Measurements from ENCODE around the gene CCDC61.

The CCDC61 gene

DNA sequence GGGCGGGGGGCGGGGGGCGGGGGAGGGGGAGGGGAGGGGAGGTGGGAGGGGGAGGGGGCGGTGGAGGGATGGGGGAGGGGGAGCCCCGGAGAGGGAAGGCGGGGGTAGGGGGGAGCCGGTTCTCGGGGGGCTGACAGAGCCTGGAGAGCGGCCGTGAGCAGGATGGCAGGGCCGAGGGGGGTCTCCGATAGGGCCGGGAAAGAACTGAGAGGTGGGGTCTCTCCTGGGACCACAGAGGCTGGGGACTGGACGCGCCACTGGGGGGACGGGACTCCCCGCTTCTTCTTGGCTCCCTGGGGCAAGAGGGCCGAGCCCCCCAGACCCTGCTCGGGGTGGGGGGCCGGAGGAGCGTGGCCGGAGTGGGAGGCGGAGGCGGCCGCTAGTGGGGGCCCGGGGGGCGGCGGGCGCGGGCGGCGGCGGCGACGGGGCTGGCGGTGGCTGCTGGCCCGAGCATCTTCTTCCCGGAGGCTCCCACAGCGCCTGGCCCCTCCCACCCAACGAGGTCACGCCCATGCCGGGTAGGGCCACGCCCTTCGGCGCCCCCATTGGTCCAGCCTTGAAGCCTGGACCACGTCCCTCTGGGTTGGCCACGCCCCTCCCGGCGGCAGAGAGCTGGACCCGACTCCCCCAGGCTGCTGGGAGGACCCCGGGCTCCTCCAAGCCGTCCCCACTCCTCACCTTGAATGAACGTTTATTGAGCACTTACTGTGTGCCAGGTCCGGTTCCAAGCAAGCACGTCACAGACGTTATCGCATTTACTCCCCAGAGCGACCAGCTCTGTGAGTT lies 21.5 kb upstream of the CCDC61 start, which contains the start of gene NOVA2:
NOVA2 (minus strand) TSS at position 313 of the 786 bp plus-strand sequence. CDS start 514 bp downstream, outside the sequence.
- DNase-seq (ENCODE audit: low read depth in 2 of 2), result peak; percentile 11 to 15

DNA sequence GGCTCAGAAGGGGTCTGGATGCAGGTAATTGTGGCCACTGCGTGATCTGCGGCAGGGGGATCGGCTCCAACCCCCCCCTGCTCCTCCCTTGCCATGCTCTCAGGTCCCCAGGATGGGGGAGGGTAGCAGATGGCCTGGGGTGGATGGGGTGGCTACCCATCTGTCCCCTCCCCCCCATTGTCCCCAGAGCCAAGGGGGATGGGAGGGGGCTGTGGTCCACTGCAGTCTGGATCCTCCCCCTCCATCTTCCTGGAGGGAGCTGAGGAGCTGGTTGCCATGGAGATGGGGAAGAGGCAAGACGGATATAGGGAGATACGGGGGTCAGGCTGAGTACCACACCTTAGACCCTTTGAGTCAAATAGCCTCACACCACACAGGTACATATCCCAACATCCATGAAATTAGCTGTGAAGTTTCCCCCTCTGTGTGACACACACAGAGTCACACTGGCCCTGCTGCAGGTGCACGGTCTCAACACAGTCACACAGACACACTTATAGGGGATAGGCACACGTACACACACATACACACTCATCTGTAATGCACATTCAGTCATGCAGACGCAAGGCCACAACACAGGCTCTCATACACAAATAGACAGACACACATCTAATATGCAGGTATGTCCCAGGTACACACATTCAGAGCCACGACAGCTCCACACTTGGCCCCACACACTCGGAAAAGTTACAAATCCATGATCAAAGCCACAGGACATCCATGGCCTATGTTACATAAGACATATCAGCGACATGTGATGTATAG lies 19.8 kb upstream of the CCDC61 start:
- no peak for DNase-seq (ENCODE audit: low read depth in 2 of 2)

DNA sequence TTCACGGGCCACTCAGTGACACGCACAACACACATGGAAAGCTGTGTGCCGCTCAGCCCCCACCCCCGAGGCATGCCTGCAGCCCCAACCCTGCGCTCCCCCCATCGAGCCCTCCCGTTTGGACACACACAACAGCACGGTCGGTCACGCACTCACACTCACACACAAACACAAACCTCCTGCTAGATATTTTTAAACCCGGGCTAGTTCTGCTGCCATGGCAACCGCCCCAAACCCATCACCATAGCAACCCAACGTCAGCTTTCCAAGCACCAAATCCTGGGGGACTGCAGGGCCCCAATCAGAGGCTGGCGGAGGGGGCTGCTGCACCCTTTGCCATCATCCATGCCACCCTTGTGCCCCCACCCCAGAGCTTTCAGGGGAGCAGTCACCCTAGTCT lies 19.1 kb upstream of the CCDC61 start:
- DNase-seq (ENCODE audit: low read depth in 2 of 2), result no peak

DNA sequence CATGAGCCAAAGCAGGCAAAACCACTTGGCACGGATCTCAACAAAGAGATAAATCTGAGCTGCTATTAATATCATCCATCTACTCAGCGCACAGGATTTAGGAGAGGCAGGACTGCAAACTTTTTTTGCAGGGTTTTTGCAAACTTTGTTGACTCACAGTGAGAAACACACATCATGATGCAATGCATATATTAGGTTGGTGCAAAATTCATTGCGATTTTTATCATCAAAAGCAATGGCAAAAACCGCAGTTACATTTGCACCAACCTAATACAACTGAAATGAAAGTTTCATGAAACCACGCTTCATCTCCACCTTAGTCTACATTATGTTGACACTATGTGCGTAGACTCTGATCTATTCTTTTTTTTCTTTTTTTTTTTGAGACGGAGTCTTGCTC lies 17.1 kb upstream of the CCDC61 start:
- no peak for DNase-seq (ENCODE audit: low read depth in 2 of 2)

DNA sequence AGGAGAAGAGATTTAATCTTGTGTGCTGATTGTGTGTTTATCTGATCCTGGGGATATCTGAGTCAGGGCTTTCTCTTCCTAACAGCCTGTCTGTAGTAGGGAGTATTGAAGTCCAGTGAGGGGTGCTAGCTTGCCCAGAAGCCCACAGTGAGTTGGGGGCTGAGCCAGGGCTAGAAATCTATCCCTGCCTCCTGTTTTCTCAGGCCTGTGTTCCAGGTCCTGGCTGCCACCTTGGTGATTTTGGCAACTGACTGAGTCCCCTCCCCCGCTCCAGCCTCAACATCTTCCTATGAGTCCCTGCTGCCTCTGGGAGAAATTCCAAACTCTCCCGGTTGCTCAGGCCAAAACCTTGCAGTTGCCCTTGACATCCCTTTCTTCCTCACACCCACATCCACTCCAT lies 13.9 kb upstream of the CCDC61 start:
- no peak for DNase-seq (ENCODE audit: low read depth in 2 of 2)

DNA sequence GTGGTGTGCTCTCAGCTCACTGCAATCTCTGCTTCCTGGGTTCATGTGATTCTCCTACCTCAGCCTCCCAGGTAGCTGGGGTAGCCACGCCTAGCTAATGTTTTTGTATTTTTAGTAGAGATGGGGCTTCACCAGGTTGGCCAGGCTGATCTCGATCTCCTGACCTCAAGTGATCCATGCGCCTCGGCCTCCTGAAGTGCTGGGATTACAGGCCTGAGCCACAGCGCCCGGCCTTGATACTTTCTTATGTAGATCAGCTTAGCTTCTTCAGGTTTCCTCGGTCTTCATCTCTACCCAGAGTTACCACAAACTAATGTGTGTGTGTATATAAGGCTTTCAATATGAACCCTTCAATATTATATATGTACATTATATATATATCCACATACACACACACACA lies 9.9 kb upstream of the CCDC61 start:
- DNase-seq (ENCODE audit: low read depth in 2 of 2), result no peak

DNA sequence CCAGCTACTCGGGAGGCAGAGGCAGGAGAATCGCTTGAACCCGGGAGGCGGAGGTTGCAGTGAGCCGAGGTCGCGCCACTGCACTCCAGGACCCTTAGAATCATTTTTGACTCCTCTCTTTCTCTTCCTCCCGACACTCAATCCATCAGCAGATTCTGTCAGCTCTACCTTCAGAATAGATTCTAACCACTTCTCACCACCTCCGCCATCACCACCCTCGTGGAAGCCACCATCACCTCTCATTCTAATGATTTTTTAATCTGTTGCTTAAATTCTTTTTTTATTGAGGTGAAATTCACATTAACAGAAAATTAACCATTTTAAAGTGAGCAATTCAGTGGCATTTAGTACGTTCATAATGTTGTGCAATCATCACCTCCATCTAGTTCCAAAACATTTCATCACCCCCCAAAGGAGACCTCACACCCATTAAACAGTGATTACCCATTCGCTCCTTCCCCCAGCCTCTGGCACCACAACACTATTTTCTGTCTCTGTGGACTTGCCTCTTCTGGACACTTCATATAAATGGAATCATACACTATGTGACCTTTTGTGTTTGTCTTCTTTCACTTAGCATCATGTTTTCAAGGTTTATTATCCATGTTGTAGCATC lies 5.0 kb upstream of the CCDC61 start:
- no peak for DNase-seq (ENCODE audit: low read depth in 2 of 2)

DNA sequence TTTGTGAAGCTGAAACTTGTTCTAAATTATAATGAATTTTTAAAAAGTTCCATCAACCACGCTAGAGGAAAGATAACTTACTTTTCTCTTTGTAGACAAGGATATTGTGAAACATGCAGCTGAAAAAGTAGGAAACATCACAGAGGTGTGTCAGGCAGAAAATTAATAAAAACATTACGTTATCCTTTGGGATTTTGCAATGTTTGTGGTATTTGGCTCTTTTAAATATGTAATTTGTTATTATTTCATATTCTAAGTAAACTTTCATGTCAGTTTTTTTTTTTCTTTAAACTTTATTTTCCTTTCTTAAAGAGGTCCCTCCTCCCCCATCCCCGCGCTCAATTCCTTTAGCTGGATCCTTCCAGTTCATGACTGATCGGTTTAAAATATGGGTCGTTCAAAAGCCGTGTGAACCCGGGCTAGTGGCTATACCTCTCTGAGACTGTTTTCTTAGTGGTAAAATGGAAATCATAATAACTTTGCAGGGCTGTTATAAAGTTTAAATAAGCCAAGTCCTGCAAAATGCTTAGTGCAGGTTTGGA lies 740 bp upstream of the CCDC61 start:
- DNase-seq (ENCODE audit: low read depth in 2 of 2), result no peak

DNA sequence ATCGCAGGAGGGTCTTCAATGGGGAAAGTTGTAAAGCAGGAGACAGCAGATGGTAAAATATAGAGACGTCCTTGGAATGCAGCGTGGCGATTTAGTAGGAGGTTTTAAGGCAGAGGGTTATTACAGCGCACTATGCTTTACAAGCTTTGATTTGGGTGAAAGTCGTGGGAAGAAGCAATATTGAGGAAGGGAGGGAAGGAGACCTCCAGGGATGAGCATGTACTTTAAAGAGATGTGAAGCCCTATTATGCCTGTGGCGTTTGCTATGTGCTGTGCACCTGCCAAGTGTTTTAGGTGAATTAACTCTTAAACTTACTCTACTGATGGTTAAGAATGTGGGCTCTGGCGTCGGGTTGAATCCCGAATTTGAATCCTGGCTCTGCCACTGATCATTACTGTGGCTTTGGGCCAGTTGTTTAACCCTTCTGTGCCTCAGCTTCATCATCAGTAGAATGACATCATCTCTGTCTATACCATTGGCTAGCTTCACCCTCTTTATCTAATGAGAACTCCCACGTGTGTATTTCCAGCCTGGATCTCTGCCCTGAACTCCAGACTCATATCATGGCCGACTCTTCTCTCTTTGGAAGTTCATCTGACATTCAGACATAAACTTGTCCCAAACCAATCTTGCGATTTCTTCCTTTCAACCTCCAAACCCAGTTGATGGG lies 583 bp downstream of the CCDC61 start:
- no peak for DNase-seq (ENCODE audit: low read depth in 2 of 2)

DNA sequence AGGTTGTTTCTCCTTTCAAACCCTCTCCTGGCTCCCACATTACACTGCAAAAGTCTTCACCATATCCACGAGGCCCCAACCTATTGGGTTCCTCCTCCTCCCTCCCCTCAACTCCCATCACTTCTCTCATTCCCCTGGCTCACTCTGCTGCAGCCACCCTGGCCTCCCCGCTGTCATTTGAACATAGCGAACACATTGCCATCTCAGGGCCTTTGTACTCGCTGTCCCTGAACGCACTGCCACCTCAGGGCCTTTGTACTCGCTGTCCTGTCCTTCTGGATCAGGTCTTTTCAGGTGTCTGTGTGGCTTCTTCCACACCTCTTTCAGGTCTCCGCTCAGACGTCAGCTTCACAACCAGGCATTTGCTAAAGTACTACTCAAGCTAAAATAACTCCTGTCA lies 1.7 kb downstream of the CCDC61 start:
- DNase-seq (ENCODE audit: low read depth in 2 of 2), result no peak

DNA sequence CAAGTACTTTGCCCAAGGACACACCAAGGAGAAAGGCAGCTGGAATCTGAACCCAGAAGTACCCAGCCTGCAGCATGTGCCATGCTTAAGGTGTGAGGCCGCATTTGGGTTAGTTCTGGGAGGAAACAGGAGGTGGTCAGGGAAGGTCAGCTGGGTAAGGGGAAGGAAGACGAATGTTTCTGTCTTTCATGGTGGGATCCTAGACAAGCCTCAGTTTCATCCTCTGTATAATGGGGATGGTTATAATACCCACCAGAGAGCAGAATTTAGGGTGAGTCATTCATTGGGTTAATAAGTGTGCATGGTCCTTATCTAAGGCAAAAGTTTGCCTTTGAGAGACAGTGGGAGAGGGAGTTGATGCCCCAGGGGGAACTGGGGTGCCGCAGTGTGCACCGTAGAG lies 3.6 kb downstream of the CCDC61 start:
- DNase-seq (ENCODE audit: low read depth in 2 of 2), result no peak

DNA sequence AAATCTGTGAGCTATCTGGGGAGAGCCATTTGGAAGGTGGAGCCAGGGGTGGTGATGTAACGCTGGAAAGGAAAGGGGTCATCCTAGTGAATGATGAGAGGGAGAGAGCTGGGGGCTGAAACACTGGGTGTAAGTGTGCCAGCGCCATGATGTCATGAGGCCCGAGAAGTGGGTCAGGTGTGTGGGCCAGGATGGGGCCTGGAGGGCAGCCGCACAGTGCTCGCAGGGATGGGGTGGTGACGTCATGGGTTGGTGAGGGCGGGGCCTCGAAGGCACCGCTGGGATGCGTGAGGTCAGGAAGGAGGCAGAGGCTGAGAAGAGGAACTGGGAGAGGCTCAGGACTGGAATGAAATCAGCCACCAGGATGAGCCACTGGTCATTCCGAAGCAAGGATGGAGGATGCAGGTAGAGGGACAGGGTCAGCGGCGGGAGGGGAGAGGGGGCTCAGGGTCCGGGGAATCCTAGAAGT lies 4.4 kb downstream of the CCDC61 start:
- no peak for DNase-seq (ENCODE audit: low read depth in 2 of 2)

DNA sequence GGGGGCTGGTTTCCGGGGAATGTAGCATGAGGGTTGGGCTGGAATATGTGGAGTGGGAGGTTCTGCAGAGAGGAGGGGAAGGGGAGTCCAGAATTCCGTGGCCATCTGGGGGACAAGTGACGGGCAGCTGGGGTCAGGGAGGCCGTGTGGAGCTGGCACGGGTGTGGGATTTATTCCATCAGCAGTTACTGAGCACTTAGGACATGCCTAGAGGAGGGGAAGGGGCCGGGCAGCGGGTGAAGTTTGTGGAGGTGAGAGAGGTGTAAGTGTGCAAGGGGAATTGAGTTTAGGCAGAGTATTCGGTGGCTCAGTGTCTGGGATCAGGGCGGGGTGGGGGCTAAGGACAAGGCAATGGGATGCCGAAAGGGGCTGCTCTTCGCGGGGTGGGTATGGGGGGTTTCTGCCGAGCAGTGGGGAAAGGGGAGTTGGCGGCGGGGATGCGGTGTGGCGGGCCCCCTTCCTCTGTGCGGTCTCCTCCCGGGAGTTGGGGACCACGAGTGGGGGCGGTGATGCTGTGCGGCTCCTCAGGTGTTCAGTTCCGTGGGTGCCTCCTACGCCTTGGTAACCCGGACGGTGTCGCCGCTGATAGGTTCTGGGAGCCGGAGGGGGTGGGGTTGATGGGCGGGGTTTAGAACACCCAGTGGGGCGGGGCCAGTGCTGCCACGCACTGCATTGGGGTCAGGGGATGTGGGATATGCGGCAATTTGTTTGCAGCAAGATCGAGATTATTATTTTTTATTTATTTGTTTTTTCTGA lies 5.4 kb downstream of the CCDC61 start:
- no peak for DNase-seq (ENCODE audit: low read depth in 2 of 2)

DNA sequence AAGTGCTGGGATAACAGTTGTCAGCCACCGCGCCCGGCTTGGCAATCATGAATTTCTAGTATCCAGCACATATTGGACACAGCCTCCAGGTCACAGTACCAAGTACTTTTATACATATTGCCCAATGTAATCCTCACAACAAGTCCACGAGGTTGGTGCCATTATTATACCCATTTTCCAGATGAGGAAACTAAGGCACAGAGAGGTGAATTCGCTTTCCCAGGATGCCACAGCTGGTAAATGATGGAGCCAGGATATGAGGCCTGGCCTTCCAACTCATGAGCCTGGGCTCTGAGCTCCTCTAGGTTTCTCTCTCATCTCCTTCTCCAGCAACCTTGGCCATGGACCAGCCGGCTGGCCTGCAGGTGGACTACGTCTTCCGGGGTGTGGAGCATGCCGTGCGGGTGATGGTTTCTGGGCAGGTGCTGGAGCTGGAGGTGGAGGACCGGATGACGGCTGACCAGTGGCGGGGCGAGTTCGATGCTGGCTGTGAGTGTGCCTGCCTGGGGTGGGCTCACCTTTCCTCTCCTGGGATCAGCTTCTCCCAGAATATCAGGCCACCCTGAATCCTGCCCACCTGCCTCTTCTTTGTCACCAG lies 7.5 kb downstream of the CCDC61 start:
- no peak for DNase-seq (ENCODE audit: low read depth in 2 of 2)

DNA sequence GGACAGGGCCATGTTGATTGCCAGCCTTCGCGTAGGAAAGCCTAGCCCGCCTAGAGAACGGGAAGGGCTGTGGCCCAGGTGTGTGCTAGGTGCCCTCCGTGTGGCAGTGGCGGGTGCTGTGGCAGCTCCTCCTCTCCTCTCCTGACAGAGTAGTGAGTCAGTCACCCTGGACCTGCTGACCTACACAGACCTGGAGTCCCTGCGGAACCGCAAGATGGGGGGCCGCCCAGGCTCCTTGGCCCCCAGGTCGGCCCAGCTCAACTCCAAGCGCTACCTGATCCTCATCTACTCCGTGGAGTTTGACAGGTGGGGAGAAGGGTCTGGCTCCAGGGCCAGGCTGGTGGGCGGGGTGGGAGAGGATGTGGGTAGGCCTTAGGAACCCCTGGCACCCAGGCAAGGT lies 11.1 kb downstream of the CCDC61 start:
- DNase-seq (ENCODE audit: low read depth in 2 of 2), result no peak

DNA sequence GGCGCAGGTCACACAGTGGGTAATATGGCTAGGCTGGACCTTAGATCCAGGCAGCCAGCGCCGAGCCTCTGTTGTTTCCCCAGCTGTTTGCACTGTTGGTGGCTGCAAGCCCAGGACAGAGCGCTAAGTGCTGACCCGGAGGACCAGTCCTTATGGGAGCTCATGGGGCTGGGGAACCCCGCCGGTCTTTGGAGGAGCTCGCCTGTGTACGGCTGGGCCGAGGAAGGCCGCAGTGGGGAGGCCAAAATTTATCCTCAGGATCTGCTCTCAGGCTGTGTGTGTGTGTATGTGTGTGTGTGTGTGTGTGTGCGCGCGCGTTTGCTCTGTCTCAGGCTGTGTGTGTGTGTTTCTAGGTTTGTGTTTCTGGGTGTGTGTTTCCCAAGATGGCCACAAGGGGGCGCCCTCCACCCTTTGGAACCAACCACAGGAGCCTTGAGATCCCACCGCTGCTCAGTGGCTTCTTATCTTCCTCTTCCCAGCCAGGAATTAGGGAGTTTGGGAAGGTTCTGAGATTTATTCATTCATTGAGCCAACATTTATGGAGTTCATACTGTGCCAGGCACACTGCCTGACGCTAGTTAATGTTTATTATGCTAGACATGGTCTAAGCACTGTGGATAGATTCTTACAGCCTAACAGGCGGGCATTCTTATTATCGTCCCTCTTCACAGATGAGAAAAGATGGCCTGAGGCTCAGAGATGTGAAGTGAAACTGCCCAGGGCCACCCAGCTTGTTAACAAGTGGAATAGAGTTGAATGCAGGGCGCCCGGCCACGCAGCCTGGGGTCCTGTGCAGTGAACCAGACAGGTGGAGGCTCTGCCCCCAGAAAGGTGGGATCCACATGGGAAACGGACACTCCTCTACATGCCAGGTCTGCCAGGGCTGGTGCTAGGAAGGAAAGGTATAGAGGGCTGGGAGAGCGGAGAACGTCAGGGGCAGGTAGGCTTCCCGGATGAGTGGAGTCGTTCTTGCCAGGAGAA lies 14.6 kb downstream of the CCDC61 start:
- peak; percentile 22 to 30 for DNase-seq (ENCODE audit: low read depth in 2 of 2)

DNA sequence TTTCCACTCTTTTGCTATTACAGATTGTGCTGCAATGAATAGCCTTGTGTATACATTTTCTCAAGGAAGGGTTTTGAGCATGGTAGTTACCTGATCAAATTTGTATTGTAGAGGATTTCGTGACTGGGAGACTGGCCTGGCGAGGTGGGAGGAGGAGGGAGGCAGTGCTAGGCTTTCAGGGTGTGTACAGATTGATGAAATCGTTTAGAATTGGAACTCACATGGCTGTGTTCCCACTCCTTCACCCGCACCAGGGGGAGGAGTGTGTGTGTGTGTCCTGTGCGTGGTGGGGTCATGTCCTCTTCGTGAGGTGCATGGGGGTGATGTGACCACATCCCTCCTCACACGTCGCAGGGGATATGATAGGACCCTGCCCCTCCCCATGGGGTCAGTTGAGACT lies 19.3 kb downstream of the CCDC61 start:
- DNase-seq (ENCODE audit: low read depth in 2 of 2), result no peak

DNA sequence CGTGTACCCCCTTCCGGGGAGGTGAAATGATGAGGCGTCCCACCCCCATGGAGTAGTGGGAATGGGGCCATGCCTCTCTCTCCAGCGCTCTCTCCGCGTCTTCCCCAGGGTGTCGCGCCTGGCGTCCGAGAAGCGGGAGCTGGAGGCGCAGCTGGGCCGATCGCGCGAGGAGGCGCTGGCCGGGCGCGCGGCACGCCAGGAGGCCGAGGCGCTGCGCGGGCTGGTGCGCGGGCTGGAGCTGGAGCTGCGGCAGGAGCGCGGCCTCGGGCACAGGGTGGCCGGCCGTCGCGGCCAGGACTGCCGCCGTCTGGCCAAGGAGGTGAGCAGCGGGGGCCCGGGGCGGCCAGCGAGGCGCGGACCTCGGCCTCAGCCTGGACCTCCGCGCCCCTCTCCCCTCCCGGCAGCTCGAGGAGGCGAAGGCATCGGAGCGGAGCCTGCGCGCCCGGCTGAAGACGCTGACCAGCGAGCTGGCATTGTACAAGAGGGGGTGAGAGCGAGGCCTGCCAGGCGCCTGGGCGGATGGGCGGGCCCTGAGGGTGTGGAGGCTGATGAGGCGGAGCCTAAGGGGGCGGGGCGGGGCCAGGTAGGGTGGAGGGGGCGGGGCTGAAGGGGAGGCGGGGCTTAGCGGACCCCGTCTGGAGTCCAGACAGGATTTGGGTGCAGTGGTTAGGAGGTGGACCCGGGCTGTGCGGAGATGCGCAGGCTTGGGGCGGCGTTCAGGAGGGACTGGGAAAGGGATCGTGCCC lies 19.8 kb downstream of the CCDC61 start:
- no peak for DNase-seq (ENCODE audit: low read depth in 2 of 2)
